ENCODE measurements around the gene MPDZ.

MPDZ gene

GRCh38 chr9:13279284-13280141 is at the start of gene MPDZ:
TSS of gene MPDZ (minus strand) at chr9:13279692. CDS start at chr9:13250315, 29,377 bp downstream.
- DNase-seq (ENCODE audit: low read depth in 1 of 2, low spot score in 1 of 2), result no peak

- no peak for DNase-seq (ENCODE audit: low read depth in 1 of 2, low spot score in 1 of 2)
Observed at GRCh38 chr9:13324988-13325387, 45.5 kb upstream of the MPDZ start.

- no peak for DNase-seq (ENCODE audit: low read depth in 1 of 2, low spot score in 1 of 2)
Observed at GRCh38 chr9:13322828-13323550, 43.5 kb upstream of the MPDZ start.

- no peak for DNase-seq (ENCODE audit: low read depth in 1 of 2, low spot score in 1 of 2)
Observed at GRCh38 chr9:13318027-13318426, 38.5 kb upstream of the MPDZ start.

- DNase-seq (ENCODE audit: low read depth in 1 of 2, low spot score in 1 of 2), result no peak
Observed at GRCh38 chr9:13296972-13297371, 17.5 kb upstream of the MPDZ start.

GRCh38 chr9:13295556-13295955 is 16.1 kb upstream of the MPDZ start:
- DNase-seq (ENCODE audit: low read depth in 1 of 2, low spot score in 1 of 2), result no peak

- DNase-seq (ENCODE audit: low read depth in 1 of 2, low spot score in 1 of 2), result no peak
Observed at GRCh38 chr9:13292782-13293181, 13.3 kb upstream of the MPDZ start.

GRCh38 chr9:13292158-13292557 is 12.7 kb upstream of the MPDZ start:
- DNase-seq (ENCODE audit: low read depth in 1 of 2, low spot score in 1 of 2), result no peak

- DNase-seq (ENCODE audit: low read depth in 1 of 2, low spot score in 1 of 2), result no peak
Observed at GRCh38 chr9:13291718-13292117, 12.2 kb upstream of the MPDZ start.

- no peak for DNase-seq (ENCODE audit: low read depth in 1 of 2, low spot score in 1 of 2)
Observed at GRCh38 chr9:13284011-13284410, 4.5 kb upstream of the MPDZ start.

GRCh38 chr9:13282998-13283397 is 3.5 kb upstream of the MPDZ start:
- DNase-seq (ENCODE audit: low read depth in 1 of 2, low spot score in 1 of 2), result no peak

- no peak for DNase-seq (ENCODE audit: low read depth in 1 of 2, low spot score in 1 of 2)
Observed at GRCh38 chr9:13281356-13282016, 2.0 kb upstream of the MPDZ start.

- DNase-seq (ENCODE audit: low read depth in 1 of 2, low spot score in 1 of 2), result no peak
Observed at GRCh38 chr9:13278368-13279246, 885 bp downstream of the MPDZ start.

- no peak for DNase-seq (ENCODE audit: low read depth in 1 of 2, low spot score in 1 of 2)
Observed at GRCh38 chr9:13278023-13278367, 1.5 kb downstream of the MPDZ start.

GRCh38 chr9:13274886-13275641 is 4.4 kb downstream of the MPDZ start:
- DNase-seq (ENCODE audit: low read depth in 1 of 2, low spot score in 1 of 2), result no peak

- no peak for DNase-seq (ENCODE audit: low read depth in 1 of 2, low spot score in 1 of 2)
Observed at GRCh38 chr9:13270734-13271133, 8.8 kb downstream of the MPDZ start.

- DNase-seq (ENCODE audit: low read depth in 1 of 2, low spot score in 1 of 2), result no peak
Observed at GRCh38 chr9:13269589-13270452, 9.7 kb downstream of the MPDZ start.

GRCh38 chr9:13268469-13268868 is 11.0 kb downstream of the MPDZ start:
- DNase-seq (ENCODE audit: low read depth in 1 of 2, low spot score in 1 of 2), result no peak

GRCh38 chr9:13267743-13268142 is 11.7 kb downstream of the MPDZ start:
- no peak for DNase-seq (ENCODE audit: low read depth in 1 of 2, low spot score in 1 of 2)

All from stimulated activated CD4-positive, alpha-beta T cell treated with anti-CD3 and anti-CD28 coated beads, Interleukin-15, amount 100 ng/mL, for 1 hour (primary cell).